HUDEP-2 (cell line): ENCODE data around the gene CERKL.

Experiments
- DNase-seq, 76 experiments: peaks; one replicate each; lab custom pipeline; 2025; ENCODE audit not compliant: unreplicated experiment in 76 of 76; lab: John Stamatoyannopoulos, UW

Gene CERKL

DNA sequence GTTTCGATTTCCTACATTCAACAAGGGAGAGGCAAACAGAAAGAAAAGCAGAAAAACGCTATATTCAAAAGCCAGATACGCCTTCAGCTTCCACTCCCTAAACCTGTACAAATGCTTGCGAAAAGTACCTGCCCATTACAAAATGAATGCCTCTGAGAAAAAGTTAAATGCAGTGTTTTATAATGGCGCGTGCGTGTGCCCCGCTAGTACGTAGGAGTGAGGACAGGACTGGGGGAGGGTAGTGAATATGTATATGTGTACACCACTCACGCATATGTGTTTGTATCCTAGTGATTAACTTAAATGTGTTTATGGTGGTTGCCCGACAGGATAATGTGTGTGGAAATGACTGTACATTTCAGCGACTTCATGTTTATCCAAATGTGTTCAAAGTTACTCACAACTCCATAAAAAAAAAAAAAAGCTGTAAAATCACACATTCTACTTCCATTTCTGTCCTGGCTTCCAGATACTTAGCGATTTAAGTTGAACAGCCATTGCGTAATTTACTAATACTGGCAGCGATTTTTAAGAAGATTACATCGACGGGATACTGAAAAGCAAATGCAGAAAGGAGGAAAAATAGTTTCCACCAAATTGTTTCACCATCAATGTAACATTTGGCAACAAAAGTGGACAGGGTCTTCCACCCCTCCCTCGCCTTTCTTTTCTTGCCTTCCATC, 22.1 kb upstream of the CERKL start:
- no peak for DNase-seq

- peak in 51 of 76 experiments; percentile 2 to 72 (median 25) for DNase-seq
Observed at GRCh38 chr2:181677912-181678586, 21.1 kb upstream of the CERKL start.

GRCh38 chr2:181675254-181675653, 18.3 kb upstream of the CERKL start:
- no peak for DNase-seq

GRCh38 chr2:181674461-181674860, 17.6 kb upstream of the CERKL start:
- no peak for DNase-seq

GRCh38 chr2:181673173-181673572, 16.3 kb upstream of the CERKL start:
- no peak for DNase-seq

DNA sequence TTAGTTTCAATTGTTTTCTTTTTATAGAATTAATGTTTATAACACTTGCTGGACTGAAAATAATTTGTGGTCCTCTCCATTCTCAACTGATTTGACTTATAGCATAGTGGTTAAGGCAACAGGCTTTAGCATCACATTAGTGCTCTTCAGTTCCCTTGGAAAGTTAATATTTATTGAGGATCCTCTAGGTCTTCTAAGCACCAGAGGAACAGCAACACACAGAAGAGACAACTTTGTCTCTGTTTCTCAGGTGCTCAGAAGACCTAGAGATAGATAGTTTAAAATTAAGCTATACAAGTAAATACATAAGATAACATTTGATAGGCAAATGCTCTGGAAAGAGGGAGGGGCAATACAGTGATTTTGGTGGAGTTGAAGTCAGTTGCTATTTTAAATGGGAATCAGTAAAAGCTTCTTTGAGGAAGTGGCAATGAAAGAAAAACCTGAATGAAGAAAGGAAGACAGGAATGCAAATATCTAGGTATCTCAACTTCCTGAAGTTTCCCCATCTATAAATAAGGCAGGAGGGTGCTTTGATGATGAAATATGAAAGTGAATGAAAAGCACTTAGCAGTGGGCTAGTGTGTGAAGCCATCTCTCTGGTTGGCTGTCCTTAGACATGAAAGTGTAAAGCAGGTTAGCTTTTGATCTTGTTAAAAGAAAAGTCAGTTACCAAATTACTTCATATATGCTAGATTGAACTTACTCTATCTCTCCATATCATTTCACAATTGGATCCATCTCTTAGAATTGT, 15.5 kb upstream of the CERKL start:
- no peak for DNase-seq

DNA sequence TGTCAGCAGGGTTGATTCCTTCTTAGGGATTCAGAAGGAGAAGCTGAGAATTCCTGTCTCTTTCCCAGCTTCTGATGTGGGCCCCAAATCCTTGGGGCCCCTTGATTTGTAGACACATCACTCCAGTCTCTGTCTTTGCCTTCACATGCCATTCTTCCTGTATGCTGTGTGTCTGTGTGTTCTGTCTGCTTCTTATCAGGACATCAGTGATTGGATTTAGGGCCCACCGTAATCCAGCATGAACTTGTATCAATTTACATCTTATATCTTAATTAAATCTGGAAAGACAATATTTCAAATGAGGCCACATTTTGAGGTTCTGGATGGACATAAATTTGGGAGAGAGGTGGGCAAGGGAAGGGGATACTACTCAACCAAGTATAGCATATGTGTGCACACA, 13.7 kb upstream of the CERKL start:
- no peak for DNase-seq

- DNase-seq = no peak
Observed at GRCh38 chr2:181667234-181667633, 10.3 kb upstream of the CERKL start.

DNA sequence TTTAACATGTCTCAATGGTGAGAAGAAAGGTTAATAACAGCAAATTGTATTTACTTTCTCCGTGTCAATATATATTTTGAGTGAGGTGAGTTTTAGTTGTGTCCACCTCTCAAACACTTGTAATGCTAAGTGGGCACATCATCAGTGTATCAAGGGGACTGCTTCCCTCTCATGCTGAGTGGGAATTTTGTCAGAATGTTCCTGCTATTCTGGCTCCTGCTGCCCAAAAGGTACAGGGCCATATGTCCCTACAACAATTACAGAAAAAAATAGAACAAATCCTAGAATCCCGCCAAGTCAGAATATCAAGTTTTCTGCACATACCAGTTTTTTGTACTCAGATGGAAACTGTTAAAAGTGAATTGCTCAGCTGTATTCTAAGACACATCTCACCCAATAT, 5.4 kb upstream of the CERKL start:
- no peak for DNase-seq

DNA sequence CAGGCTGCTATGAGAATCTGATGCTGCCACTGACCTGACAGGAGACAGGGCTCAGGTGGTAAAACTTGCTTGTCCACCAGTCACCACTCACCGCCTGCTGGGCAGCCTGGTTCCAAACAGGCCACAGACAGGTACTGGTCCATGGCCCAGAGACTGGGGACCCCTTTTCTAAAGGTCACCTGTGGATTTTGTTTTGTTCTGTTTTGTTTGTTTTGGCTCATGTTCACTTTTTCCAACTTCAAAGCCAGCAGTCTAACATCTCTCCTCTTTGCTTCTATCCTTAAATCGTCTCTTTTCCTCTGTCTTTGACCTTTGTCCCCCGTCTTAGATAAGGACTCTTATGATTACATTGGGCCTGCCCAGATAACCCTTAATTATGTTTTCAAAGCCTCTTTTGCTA, 3.3 kb upstream of the CERKL start:
- no peak for DNase-seq

GRCh38 chr2:181658444-181658843, 1.5 kb upstream of the CERKL start:
- DNase-seq = no peak

- DNase-seq = no peak
Observed at GRCh38 chr2:181657379-181657778, 474 bp upstream of the CERKL start.

- DNase-seq = no peak
Observed at GRCh38 chr2:181655519-181655918, 1.4 kb downstream of the CERKL start.

DNA sequence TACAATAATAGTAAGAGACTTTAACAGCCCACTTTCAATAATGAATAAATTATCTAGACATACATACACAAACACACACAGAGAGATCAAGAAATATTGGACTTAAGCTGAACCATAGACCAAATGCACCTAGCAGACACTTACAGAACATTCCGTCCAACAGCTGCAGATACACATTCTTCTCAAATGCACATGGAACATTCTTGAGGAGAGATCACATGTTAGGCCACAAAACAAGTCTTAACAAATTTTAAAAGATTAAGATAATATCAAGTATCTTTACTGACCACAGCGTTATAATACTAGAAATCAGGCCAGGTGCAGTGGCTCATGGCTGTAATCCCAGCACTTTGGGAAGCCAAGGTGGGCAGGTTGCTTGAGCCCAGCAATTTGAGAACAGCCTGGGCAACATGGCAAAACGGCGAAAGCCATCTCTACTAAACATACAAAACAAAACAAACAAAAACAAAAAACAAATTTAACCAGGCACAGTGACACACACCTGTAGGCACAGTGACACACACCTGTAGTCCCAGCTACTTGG, 7.4 kb downstream of the CERKL start:
- DNase-seq = no peak

- no peak for DNase-seq
Observed at GRCh38 chr2:181648478-181649155, 8.3 kb downstream of the CERKL start.

DNA sequence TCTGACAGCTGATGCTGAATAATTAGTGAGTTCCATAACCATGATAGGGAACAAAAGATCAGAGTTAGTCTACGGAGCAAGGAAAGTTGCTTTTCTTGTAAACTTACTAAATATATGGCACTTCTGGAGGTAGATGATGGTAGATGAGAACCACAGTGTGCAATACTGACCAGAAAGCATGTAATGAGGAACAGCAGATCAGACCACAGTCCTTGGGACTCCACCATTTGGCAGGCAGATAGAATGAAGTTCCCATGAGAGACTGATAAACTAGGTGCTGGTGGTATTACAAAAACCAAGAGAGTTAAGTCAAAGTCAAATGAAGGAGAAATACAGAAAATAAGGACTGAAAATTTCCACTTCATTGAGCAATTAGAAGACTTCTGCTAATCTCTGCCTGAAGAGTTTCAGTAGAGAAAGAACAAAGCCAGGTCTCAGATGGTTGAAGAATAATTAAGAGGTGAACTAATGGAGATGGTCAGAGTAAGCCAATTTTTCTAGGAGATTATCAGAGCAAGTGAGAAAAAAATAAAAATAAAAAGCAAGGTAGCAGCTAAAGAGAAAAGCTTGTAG, 10.4 kb downstream of the CERKL start:
- no peak for DNase-seq

- no peak for DNase-seq
Observed at GRCh38 chr2:181643151-181643550, 13.8 kb downstream of the CERKL start.

- DNase-seq = no peak
Observed at GRCh38 chr2:181642086-181642485, 14.8 kb downstream of the CERKL start.

DNA sequence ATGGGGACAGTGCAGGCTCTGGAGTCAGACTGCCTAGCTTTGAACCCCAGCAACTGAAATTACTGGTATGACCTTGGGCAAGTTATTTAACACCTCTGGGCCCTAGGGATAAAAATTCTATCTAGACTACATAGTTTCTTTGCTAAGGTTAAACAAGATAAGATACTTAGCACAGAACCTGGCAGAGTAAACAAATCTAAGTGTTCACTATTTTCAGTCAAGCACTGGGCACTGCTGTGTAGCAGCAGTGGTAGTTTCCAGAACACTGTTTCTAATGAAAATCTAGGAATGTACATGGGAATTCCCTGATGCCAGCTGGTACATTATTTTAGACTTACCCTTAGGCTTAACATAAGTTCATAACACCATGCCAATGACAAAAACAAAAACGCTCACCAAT, 17.2 kb downstream of the CERKL start:
- no peak for DNase-seq

DNA sequence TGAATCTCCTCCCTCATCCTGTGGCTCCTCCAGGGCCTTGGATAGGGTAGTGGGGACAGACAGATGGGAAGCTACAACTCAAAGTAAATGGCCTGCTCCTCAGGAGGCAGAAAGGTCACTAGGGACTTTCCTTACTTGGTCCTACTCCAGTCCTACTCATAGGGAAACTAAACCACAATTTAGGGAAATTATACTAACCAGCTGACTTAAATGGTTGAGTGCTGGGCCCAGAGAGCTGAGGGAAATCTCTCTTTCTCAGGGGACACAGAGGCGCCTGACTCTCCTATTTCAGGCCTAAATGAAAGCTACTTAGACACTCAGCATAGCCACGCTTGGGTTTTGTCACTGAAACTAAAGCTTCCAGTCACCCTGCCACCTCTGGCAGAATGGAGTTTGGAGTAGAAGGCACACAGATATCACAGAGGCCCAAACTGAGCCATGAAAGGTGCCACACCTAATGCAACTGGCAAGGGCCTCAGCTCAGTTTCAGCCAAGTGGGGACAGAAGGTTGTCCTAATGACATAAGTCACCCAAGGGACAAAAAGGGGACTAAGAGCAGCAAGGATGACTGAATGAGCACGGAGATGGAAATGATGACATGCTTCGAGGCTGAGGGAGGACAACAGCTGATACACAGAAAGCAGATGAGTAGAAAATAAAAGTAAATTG, 24.0 kb downstream of the CERKL start:
- no peak for DNase-seq
